ENCODE measurements around the gene CEP20. TPM values are rescaled to one million over a fixed set of nuclear protein-coding genes. Genes with fewer than 3 reads are reported as not detected.

CEP20 gene
- total and polyA plus RNA-seq, 2 experiments from 2014 or later = 20.5 to 39.8 TPM

DNA sequence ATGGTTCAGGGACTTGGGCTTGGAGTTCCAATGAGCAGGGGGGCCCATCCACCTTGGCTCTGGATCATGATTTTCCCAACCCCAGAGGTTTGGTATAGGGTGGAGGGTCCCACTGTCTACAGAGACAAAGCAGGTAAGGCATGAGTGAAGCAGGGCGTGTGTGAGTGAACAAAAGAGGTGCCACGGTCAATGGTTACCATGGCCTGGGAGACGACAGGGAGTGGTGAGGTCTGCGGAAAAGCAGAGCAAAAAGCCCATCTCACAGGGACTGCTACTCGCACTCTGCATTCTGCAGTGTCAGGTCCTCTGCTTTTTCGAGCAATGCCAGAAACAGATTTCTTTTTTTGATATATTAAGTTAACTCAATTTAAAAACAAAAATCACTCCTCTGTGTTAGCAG lies 56.2 kb downstream of the CEP20 start:
- no peak for DNase-seq (ENCODE audit: low spot score)
- Histone ChIP-seq H3K9me2 (replicated peaks; ENCODE audit: insufficient read depth) (no peaks in the 10 kb centered on the region), H3K79me2 (no peaks in the 10 kb centered on the region), H3K27ac (no peak overlapping the region), H3K4me2 (no peak overlapping the region), H3K4me1 (ENCODE audit: insufficient read depth) (no peaks in the 10 kb centered on the region), H2AFZ (no peak overlapping the region), H4K20me1 (ENCODE audit: insufficient read depth, poor library complexity, severe bottlenecking) (no peaks in the 10 kb centered on the region), H3K36me3 (replicated peaks; ENCODE audit: insufficient read depth, low read depth) (no peaks in the 10 kb centered on the region), H3K27me3 (no peaks in the 10 kb centered on the region), H3K9me3 (ENCODE audit: low read depth) (no peaks in the 10 kb centered on the region), H3K4me3 (no peak overlapping the region)
- 88% methylated on average over 6 of the region's 6 CpGs for WGBS (ENCODE audit: low lambda C conversion rate, missing lambda C conversion rate)
- no peak for TF ChIP-seq EZH2phosphoT487 (IDR thresholded peaks at IDR 0.05; ENCODE audit: low read depth, severe bottlenecking, unreplicated experiment)
- TF ChIP-seq CTCF (IDR thresholded peaks at IDR 0.05; ENCODE audit: poor library complexity) = no peak
- no peak for TF ChIP-seq EZH2 (IDR thresholded peaks at IDR 0.05; ENCODE audit: borderline replicate concordance)

DNA sequence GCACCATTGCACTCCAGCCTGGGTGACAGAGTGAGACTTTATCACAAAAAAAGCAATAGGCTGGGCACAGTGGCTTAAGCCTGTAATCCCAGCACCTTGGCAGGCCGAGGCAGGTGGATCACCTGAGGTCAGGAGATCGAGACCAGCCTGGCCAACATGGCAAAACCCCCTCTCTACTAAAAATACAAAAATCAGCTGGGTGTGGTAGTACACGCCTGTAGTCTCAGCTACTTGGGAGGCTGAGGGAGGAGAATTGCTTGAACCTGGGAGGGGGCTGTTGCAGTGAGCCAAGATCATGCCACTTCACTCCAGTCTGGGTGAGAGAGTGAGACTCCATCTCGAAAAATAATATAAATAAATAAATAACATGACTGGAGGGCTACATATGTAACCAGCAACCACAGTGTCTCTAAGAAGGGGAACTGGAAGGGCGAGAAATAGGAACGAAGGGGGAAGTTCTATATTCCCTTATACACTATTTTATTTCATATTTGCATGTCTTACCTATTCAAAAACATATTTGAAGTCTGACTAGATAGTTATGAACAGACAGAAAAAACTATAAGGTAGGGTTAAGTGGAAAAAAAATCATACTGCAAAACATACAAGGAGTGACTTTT lies 57.5 kb downstream of the CEP20 start:
- Histone ChIP-seq H4K20me1 (ENCODE audit: insufficient read depth, poor library complexity, severe bottlenecking) (no peaks in the 10 kb centered on the region), H3K79me2 (no peaks in the 10 kb centered on the region), H3K36me3 (replicated peaks; ENCODE audit: insufficient read depth, low read depth) (no peaks in the 10 kb centered on the region), H3K4me2 (no peak overlapping the region), H3K4me1 (ENCODE audit: insufficient read depth) (no peaks in the 10 kb centered on the region), H3K9me2 (replicated peaks; ENCODE audit: insufficient read depth) (no peaks in the 10 kb centered on the region), H3K9me3 (ENCODE audit: low read depth) (no peaks in the 10 kb centered on the region), H3K27ac (no peak overlapping the region), H3K27me3 (no peaks in the 10 kb centered on the region), H2AFZ (no peak overlapping the region), H3K4me3 (no peak overlapping the region)
- DNase-seq (ENCODE audit: low spot score) = no peak
- TF ChIP-seq EZH2 (IDR thresholded peaks at IDR 0.05; ENCODE audit: borderline replicate concordance) (no peak), EZH2phosphoT487 (IDR thresholded peaks at IDR 0.05; ENCODE audit: low read depth, severe bottlenecking, unreplicated experiment) (no peak), CTCF (IDR thresholded peaks at IDR 0.05; ENCODE audit: poor library complexity) (no peak)
- WGBS (ENCODE audit: low lambda C conversion rate, missing lambda C conversion rate) = 95% methylated on average over 6 of the region's 6 CpGs

DNA sequence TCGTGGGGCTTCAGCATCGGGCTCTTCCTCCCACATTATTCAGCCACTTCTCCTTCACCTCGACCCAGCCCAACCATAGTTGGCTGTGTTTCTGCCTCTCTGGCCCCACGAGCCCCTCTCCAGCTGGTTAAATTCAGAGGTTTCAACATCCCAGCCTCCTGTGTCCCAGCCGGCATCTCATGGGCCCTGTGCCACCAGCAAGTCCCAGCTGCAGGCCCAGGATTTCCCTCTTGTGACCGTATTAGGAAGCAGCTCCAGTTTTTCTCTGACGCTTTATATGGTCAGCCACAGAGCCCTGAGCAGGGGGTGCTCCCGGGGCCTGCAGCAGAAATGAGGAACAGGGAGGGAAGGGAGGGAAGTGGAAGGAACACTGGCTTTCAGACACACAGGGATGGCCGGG lies 58.9 kb downstream of the CEP20 start:
- H3K4me2 ChIP-seq = no peak overlapping the region
- H3K9me3 ChIP-seq (ENCODE audit: low read depth) = no peaks in the 10 kb centered on the region
- no peaks in the 10 kb centered on the region for H4K20me1 ChIP-seq (ENCODE audit: insufficient read depth, poor library complexity, severe bottlenecking)
- H3K4me1 ChIP-seq (ENCODE audit: insufficient read depth) = no peaks in the 10 kb centered on the region
- TF ChIP-seq CTCF (IDR thresholded peaks at IDR 0.05; ENCODE audit: poor library complexity) (no peak), EZH2 (IDR thresholded peaks at IDR 0.05; ENCODE audit: borderline replicate concordance) (no peak), EZH2phosphoT487 (IDR thresholded peaks at IDR 0.05; ENCODE audit: low read depth, severe bottlenecking, unreplicated experiment) (no peak)
- no peak overlapping the region for H3K4me3 ChIP-seq
- no peaks in the 10 kb centered on the region for H3K27me3 ChIP-seq
- H3K9me2 ChIP-seq (replicated peaks; ENCODE audit: insufficient read depth) = no peaks in the 10 kb centered on the region
- H2AFZ ChIP-seq = no peak overlapping the region
- no peaks in the 10 kb centered on the region for H3K36me3 ChIP-seq (replicated peaks; ENCODE audit: insufficient read depth, low read depth)
- no peaks in the 10 kb centered on the region for H3K79me2 ChIP-seq
- DNase-seq (ENCODE audit: low spot score) = no peak
- H3K27ac ChIP-seq = no peak overlapping the region
- 65% methylated on average over 8 of the region's 9 CpGs for WGBS (ENCODE audit: low lambda C conversion rate, missing lambda C conversion rate)
